Common myeloid progenitor, CD34-positive (primary cell): ENCODE results near the gene VEGFA.

Experiments used
- CTCF ChIA-PET: fragments of 350-600 bp; sonication (Branson Sonifier 250); formaldehyde crosslinking; loops from one replicate; lab custom pipeline; 2021; ENCODE audit warnings: antibody characterized with exemption; lab: Charles Lee
- POLR2A ChIA-PET: fragments of 350-600 bp; sonication (Branson Sonifier 250); formaldehyde crosslinking; loops from one replicate; lab custom pipeline; 2021; ENCODE audit warnings: antibody characterized with exemption; lab: Charles Lee
- DNase-seq, 3 donors: peaks; one replicate each; pipeline versions ENCODE4 v3.0.0 to v3.0.0-alpha.2; 2013
- H3K27ac ChIP-seq, 2 experiments: 1 replicate in 1 of 2; 2 replicates in 1 of 2; pipeline ENCODE4 v1.7.0; 2013; ENCODE audit warnings: inconsistent platforms in 2 of 2, low read length in 2 of 2, mild to moderate bottlenecking in 2 of 2, low read depth in 1 of 2, moderate library complexity in 1 of 2; ENCODE audit not compliant: severe bottlenecking in 2 of 2, insufficient read depth in 1 of 2, poor library complexity in 1 of 2
- H3K27me3 ChIP-seq, 5 experiments: replicated peaks in 2 of 5; 1 replicate in 3 of 5; 2 replicates in 2 of 5; pipeline versions ENCODE4 v1.6.1 to v1.7.0; 2013; ENCODE audit warnings: low read length in 4 of 5, mild to moderate bottlenecking in 2 of 5, moderate library complexity in 2 of 5, inconsistent platforms in 1 of 5; ENCODE audit not compliant: insufficient read depth in 5 of 5, control insufficient read depth in 4 of 5
- H3K36me3 ChIP-seq, 4 experiments: 1 replicate in 2 of 4; 2 replicates in 2 of 4; pipeline versions ENCODE4 v1.6.1 to v1.7.0; 2013; ENCODE audit warnings: low read length in 3 of 4, control low read depth in 1 of 4, mild to moderate bottlenecking in 1 of 4; ENCODE audit not compliant: control insufficient read depth in 4 of 4, insufficient read depth in 4 of 4
- H3K4me1 ChIP-seq, 4 experiments: 1 replicate in 3 of 4; 2 replicates in 1 of 4; pipeline versions ENCODE4 v1.6.1 to v1.7.1; 2013; ENCODE audit warnings: low read length in 3 of 4, mild to moderate bottlenecking in 3 of 4, control low read depth in 1 of 4, inconsistent platforms in 1 of 4, moderate library complexity in 1 of 4; ENCODE audit not compliant: control insufficient read depth in 4 of 4, insufficient read depth in 4 of 4; ENCODE audit errors: control extremely low read depth in 1 of 4
- H3K4me3 ChIP-seq, 7 experiments: 1 replicate in 4 of 7; 2 replicates in 3 of 7; pipeline versions ENCODE4 v1.5.1 to v1.7.0; 2013; ENCODE audit warnings: mild to moderate bottlenecking in 7 of 7, low read length in 6 of 7, moderate library complexity in 6 of 7, inconsistent platforms in 2 of 7, low read depth in 2 of 7, control low read depth in 1 of 7; ENCODE audit not compliant: insufficient read depth in 4 of 7, control insufficient read depth in 1 of 7; ENCODE audit errors: extremely low read depth in 1 of 7
- H3K9me3 ChIP-seq, 5 experiments: 1 replicate in 4 of 5; 2 replicates in 1 of 5; pipeline versions ENCODE4 v1.6.1 to v1.7.1; 2013; ENCODE audit warnings: low read length in 4 of 5, mild to moderate bottlenecking in 2 of 5, inconsistent platforms in 1 of 5, low read depth in 1 of 5, moderate library complexity in 1 of 5; ENCODE audit not compliant: control insufficient read depth in 4 of 5, insufficient read depth in 2 of 5; ENCODE audit errors: control extremely low read depth in 1 of 5
- WGBS: methylation state at CpG from one replicate; pipeline ENCODE4 v1.1.5; 2013; ENCODE audit not compliant: insufficient coverage; 5-methylcytosine and 5-hydroxymethylcytosine counted together

VEGFA gene

GRCh38 chr6:43768506-43768860 lies 1.5 kb upstream of the VEGFA start:
- Histone ChIP-seq H3K4me1 (peaks cover 0 to 39% (median 32%) of the 10 kb centered on the region in 4 experiments), H3K27me3 (peaks cover 0 to 30% (median 0%) of the 10 kb centered on the region in 5 experiments), H3K9me3 (no peaks in the 10 kb centered on the region), H3K36me3 (no peaks in the 10 kb centered on the region), H3K4me3 (no peak overlapping the region), H3K27ac (no peak overlapping the region)
- DNase-seq, result no peak
- 100% methylated on average over 1 of the region's 1 CpG for WGBS
- ChIA-PET POLR2A (no interaction called here), CTCF (interaction anchor here (0.8 to 4.5 kb wide), 43 partner anchors 8 to 314 kb away, joined by 3 to 46 read pairs (median 5); no protein-coding TSS in a partner anchor)

DNA sequence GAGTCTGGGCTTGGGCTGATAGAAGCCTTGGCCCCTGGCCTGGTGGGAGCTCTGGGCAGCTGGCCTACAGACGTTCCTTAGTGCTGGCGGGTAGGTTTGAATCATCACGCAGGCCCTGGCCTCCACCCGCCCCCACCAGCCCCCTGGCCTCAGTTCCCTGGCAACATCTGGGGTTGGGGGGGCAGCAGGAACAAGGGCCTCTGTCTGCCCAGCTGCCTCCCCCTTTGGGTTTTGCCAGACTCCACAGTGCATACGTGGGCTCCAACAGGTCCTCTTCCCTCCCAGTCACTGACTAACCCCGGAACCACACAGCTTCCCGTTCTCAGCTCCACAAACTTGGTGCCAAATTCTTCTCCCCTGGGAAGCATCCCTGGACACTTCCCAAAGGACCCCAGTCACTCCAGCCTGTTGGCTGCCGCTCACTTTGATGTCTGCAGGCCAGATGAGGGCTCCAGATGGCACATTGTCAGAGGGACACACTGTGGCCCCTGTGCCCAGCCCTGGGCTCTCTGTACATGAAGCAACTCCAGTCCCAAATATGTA lies 957 bp upstream of the VEGFA start:
- no peak for DNase-seq
- ChIA-PET CTCF (interaction anchor here (0.7 to 4.5 kb wide), 51 partner anchors 9 to 314 kb away, joined by 3 to 46 read pairs (median 5); no protein-coding TSS in a partner anchor), POLR2A (interaction anchor here (0.8 to 2.5 kb wide), 2 partner anchors 39 to 44 kb away, joined by 6 to 7 read pairs; no protein-coding TSS in a partner anchor)
- H3K4me1 ChIP-seq, result peaks cover 0 to 45% (median 35%) of the 10 kb centered on the region in 4 experiments
- peaks cover 0 to 30% (median 0%) of the 10 kb centered on the region in 5 experiments for H3K27me3 ChIP-seq
- 96% methylated on average over 3 of the region's 8 CpGs for WGBS
- no peaks in the 10 kb centered on the region for H3K36me3 ChIP-seq
- H3K4me3 ChIP-seq, result no peak overlapping the region
- H3K27ac ChIP-seq, result no peak overlapping the region
- H3K9me3 ChIP-seq, result no peaks in the 10 kb centered on the region

DNA sequence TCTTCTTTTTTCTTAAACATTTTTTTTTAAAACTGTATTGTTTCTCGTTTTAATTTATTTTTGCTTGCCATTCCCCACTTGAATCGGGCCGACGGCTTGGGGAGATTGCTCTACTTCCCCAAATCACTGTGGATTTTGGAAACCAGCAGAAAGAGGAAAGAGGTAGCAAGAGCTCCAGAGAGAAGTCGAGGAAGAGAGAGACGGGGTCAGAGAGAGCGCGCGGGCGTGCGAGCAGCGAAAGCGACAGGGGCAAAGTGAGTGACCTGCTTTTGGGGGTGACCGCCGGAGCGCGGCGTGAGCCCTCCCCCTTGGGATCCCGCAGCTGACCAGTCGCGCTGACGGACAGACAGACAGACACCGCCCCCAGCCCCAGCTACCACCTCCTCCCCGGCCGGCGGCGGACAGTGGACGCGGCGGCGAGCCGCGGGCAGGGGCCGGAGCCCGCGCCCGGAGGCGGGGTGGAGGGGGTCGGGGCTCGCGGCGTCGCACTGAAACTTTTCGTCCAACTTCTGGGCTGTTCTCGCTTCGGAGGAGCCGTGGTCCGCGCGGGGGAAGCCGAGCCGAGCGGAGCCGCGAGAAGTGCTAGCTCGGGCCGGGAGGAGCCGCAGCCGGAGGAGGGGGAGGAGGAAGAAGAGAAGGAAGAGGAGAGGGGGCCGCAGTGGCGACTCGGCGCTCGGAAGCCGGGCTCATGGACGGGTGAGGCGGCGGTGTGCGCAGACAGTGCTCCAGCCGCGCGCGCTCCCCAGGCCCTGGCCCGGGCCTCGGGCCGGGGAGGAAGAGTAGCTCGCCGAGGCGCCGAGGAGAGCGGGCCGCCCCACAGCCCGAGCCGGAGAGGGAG lies 580 bp downstream of the VEGFA start:
- Histone ChIP-seq H3K9me3 (no peaks in the 10 kb centered on the region), H3K27ac (peak overlapping the region in 1 of 2 experiments; percentile 84), H3K4me1 (peaks cover 2 to 60% (median 50%) of the 10 kb centered on the region in 4 experiments), H3K27me3 (peaks cover 0 to 30% (median 0%) of the 10 kb centered on the region in 5 experiments), H3K4me3 (peak overlapping the region; percentile 51 to 86 (median 76)), H3K36me3 (no peaks in the 10 kb centered on the region)
- ChIA-PET POLR2A (interaction anchor here (0.6 to 2.5 kb wide), 3 partner anchors 37 to 105 kb away, joined by 3 to 7 read pairs (median 3); no protein-coding TSS in a partner anchor), CTCF (interaction anchor here (0.9 to 4.5 kb wide), 19 partner anchors 10 to 309 kb away, joined by 3 to 46 read pairs (median 10); no protein-coding TSS in a partner anchor)
- under 1% methylated on average over 73 of the region's 84 CpGs for WGBS
- peak; percentile 30 to 77 (median 75) for DNase-seq

DNA sequence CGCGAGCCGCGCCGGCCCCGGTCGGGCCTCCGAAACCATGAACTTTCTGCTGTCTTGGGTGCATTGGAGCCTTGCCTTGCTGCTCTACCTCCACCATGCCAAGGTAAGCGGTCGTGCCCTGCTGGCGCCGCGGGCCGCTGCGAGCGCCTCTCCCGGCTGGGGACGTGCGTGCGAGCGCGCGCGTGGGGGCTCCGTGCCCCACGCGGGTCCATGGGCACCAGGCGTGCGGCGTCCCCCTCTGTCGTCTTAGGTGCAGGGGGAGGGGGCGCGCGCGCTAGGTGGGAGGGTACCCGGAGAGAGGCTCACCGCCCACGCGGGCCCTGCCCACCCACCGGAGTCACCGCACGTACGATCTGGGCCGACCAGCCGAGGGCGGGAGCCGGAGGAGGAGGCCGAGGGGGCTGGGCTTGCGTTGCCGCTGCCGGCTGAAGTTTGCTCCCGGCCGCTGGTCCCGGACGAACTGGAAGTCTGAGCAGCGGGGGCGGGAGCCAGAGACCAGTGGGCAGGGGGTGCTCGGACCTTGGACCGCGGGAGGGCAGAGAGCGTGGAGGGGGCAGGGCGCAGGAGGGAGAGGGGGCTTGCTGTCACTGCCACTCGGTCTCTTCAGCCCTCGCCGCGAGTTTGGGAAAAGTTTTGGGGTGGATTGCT lies 1.3 kb downstream of the VEGFA start:
- peak overlapping the region in 1 of 2 experiments; percentile 84 for H3K27ac ChIP-seq
- no peaks in the 10 kb centered on the region for H3K9me3 ChIP-seq
- CTCF ChIA-PET, result interaction anchor here (1.7 to 4.5 kb wide), 7 partner anchors 11 to 308 kb away, joined by 4 to 46 read pairs (median 26); no protein-coding TSS in a partner anchor
- H3K4me1 ChIP-seq, result peaks cover 2 to 67% (median 53%) of the 10 kb centered on the region in 4 experiments
- H3K4me3 ChIP-seq, result peak overlapping the region; percentile 51 to 86 (median 76)
- POLR2A ChIA-PET, result interaction anchor here (0.6 to 2.5 kb wide), 2 partner anchors 47 to 106 kb away, joined by 3 to 7 read pairs; no protein-coding TSS in a partner anchor
- 0% methylated on average over 50 of the region's 66 CpGs for WGBS
- peak; percentile 32 to 71 (median 64) for DNase-seq
- peaks cover 0 to 30% (median 0%) of the 10 kb centered on the region in 5 experiments for H3K27me3 ChIP-seq
- no peaks in the 10 kb centered on the region for H3K36me3 ChIP-seq

DNA sequence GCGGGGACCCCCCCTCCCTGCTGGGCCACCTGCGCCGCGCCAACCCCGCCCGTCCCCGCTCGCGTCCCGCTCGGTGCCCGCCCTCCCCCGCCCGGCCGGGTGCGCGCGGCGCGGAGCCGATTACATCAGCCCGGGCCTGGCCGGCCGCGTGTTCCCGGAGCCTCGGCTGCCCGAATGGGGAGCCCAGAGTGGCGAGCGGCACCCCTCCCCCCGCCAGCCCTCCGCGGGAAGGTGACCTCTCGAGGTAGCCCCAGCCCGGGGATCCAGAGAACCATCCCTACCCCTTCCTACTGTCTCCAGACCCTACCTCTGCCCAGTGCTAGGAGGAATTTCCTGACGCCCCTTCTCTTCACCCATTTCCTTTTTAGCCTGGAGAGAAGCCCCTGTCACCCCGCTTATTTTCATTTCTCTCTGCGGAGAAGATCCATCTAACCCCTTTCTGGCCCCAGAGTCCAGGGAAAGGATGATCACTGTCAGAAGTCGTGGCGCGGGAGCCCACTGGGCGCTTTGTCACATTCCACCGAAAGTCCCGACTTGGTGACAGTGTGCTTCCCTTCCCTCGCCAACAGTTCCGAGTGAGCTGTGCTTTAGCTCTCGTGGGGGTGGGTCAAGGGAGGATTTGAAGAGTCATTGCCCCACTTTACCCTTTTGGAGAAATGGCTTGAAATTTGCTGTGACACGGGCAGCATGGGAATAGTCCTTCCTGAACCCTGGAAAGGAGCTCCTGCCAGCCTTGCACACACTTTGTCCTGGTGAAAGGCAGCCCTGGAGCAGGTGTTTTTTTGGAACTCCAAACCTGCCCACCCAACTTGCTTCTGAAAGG lies 2.1 kb downstream of the VEGFA start:
- Histone ChIP-seq H3K36me3 (peaks cover 0 to 4% (median 0%) of the 10 kb centered on the region in 4 experiments), H3K27me3 (peaks cover 0 to 30% (median 0%) of the 10 kb centered on the region in 5 experiments), H3K4me3 (peak overlapping the region; percentile 41 to 86 (median 76)), H3K4me1 (peaks cover 2 to 70% (median 54%) of the 10 kb centered on the region in 4 experiments), H3K27ac (peak overlapping the region in 1 of 2 experiments; percentile 84), H3K9me3 (no peaks in the 10 kb centered on the region)
- DNase-seq, result peak in 2 of 3 donors; percentile 36
- 16% methylated on average over 45 of the region's 48 CpGs for WGBS
- ChIA-PET CTCF (interaction anchor here (0.8 to 7.1 kb wide), 17 partner anchors 11 to 310 kb away, joined by 3 to 68 read pairs (median 7); no protein-coding TSS in a partner anchor), POLR2A (no interaction called here)

DNA sequence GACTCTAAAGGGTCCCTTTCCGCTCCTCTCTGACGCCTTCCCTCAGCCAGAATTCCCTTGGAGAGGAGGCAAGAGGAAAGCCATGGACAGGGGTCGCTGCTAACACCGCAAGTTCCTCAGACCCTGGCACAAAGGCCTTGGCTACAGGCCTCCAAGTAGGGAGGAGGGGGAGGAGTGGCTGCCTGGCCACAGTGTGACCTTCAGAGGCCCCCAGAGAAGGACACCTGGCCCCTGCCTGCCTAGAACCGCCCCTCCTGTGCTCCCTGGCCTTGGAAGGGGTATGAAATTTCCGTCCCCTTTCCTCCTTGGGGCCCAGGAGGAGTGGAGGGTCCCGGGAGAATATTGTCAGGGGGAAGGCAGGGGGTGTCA lies 2.7 kb downstream of the VEGFA start:
- peaks cover 0 to 10% (median 4%) of the 10 kb centered on the region in 4 experiments for H3K36me3 ChIP-seq
- H3K4me3 ChIP-seq, result peak overlapping the region in 3 of 7 experiments; percentile 77 to 86 (median 84)
- H3K27ac ChIP-seq, result peak overlapping the region in 1 of 2 experiments; percentile 84
- DNase-seq, result no peak
- H3K4me1 ChIP-seq, result peaks cover 2 to 70% (median 54%) of the 10 kb centered on the region in 4 experiments
- ChIA-PET POLR2A (no interaction called here), CTCF (interaction anchor here (0.8 to 7.1 kb wide), 28 partner anchors 11 to 310 kb away, joined by 3 to 68 read pairs (median 6); no protein-coding TSS in a partner anchor)
- peaks cover 0 to 30% (median 0%) of the 10 kb centered on the region in 5 experiments for H3K27me3 ChIP-seq
- no peaks in the 10 kb centered on the region for H3K9me3 ChIP-seq
- WGBS, result 97% methylated on average over 5 of the region's 7 CpGs
